Progenitor cell of endocrine pancreas (in vitro differentiated cells): ENCODE data around the gene CNIH3. TPM values are rescaled to one million over a fixed set of nuclear protein-coding genes. Genes with fewer than 3 reads are reported as not detected.

Experiments
- DNase-seq: peaks from one replicate; pipeline ENCODE4 v3.0.0; 2021; ENCODE audit warnings: low spot score; ENCODE audit not compliant: unreplicated experiment
- H3K27ac Mint-ChIP-seq: 2 replicates; pipeline ENCODE4 v1.8.0; 2021; ENCODE audit warnings: mild to moderate bottlenecking, moderate library complexity, mixed read lengths
- H3K27me3 Mint-ChIP-seq: 2 replicates; pipeline ENCODE4 v1.8.0; 2021; ENCODE audit warnings: mixed read lengths
- H3K36me3 Mint-ChIP-seq: 2 replicates; pipeline ENCODE4 v1.8.0; 2022; ENCODE audit warnings: mixed read lengths; ENCODE audit not compliant: insufficient read depth
- H3K4me1 Mint-ChIP-seq: 2 replicates; pipeline ENCODE4 v1.8.0; 2021; ENCODE audit warnings: low read depth, mixed read lengths
- H3K4me3 Mint-ChIP-seq: 2 replicates; pipeline ENCODE4 v1.8.0; 2021; ENCODE audit warnings: low read depth, mild to moderate bottlenecking, moderate library complexity, mixed read lengths
- H3K9me3 Mint-ChIP-seq: 2 replicates; pipeline ENCODE4 v1.8.0; 2021; ENCODE audit warnings: low read depth, mixed read lengths
- CTCF ChIP-seq: fragments of 200-600 bp; sonication (generic); IDR thresholded peaks from one replicate; pipeline ENCODE4 v1.5.0; 2021; ENCODE audit warnings: antibody characterized with exemption, mild to moderate bottlenecking; ENCODE audit not compliant: unreplicated experiment
- total RNA-seq: library from RNA; stranded (reverse); gene quantifications from 2 replicates; pipeline ENCODE4 v1.2.1, GENCODE V29; 2021

Gene CNIH3
- total RNA-seq, 1 donor from 2014 or later: 3.2 TPM

GRCh38 chr1:224589006-224589405 lies 27.1 kb upstream of the CNIH3 start:
- Mint-ChIP-seq H3K27ac (no peak overlapping the region), H3K4me3 (no peak overlapping the region), H3K27me3 (no peaks in the 10 kb centered on the region), H3K4me1 (peaks cover 3% of the 10 kb centered on the region), H3K36me3 (no peaks in the 10 kb centered on the region), H3K9me3 (peaks cover 5% of the 10 kb centered on the region)
- no peak for TF ChIP-seq CTCF
- DNase-seq: no peak

- DNase-seq: no peak
- no peak overlapping the region for H3K27ac Mint-ChIP-seq
- H3K4me3 Mint-ChIP-seq: no peak overlapping the region
- peaks cover 3% of the 10 kb centered on the region for H3K4me1 Mint-ChIP-seq
- no peaks in the 10 kb centered on the region for H3K27me3 Mint-ChIP-seq
- no peaks in the 10 kb centered on the region for H3K9me3 Mint-ChIP-seq
- no peak for TF ChIP-seq CTCF
- H3K36me3 Mint-ChIP-seq: no peaks in the 10 kb centered on the region
Observed at GRCh38 chr1:224591326-224591725, 24.8 kb upstream of the CNIH3 start.

GRCh38 chr1:224592636-224593582 lies 23.2 kb upstream of the CNIH3 start:
- no peak overlapping the region for H3K4me3 Mint-ChIP-seq

GRCh38 chr1:224594360-224594759 lies 21.8 kb upstream of the CNIH3 start:
- Mint-ChIP-seq H3K4me3 (no peak overlapping the region), H3K4me1 (peaks cover 3% of the 10 kb centered on the region), H3K27ac (no peak overlapping the region), H3K36me3 (no peaks in the 10 kb centered on the region), H3K27me3 (no peaks in the 10 kb centered on the region), H3K9me3 (no peaks in the 10 kb centered on the region)
- DNase-seq: no peak
- no peak for TF ChIP-seq CTCF

More at GRCh38 chr1:224592636-224593582, 23.2 kb upstream of the CNIH3 start:
- Mint-ChIP-seq H3K27me3 (no peaks in the 10 kb centered on the region), H3K36me3 (no peaks in the 10 kb centered on the region), H3K27ac (no peak overlapping the region), H3K4me1 (peaks cover 3% of the 10 kb centered on the region), H3K9me3 (no peaks in the 10 kb centered on the region)
- no peak for DNase-seq
- TF ChIP-seq CTCF: no peak

GRCh38 chr1:224594851-224595250 lies 21.3 kb upstream of the CNIH3 start:
- DNase-seq: no peak
- Mint-ChIP-seq H3K4me3 (no peak overlapping the region), H3K27me3 (no peaks in the 10 kb centered on the region), H3K36me3 (no peaks in the 10 kb centered on the region), H3K27ac (no peak overlapping the region), H3K9me3 (no peaks in the 10 kb centered on the region), H3K4me1 (peaks cover 3% of the 10 kb centered on the region)
- no peak for TF ChIP-seq CTCF
